Activated T-cell treated with anti-CD3 and anti-CD28 coated beads for 48 hours (primary cell): ENCODE results near the gene C19orf12.
"Not testable (repeated sequence)": the region's sequence is repeated elsewhere in the genome, so short reads cannot be mapped to it uniquely, and the experiment has no call there.

Source experiments
- DNase-seq: peaks from one replicate; pipeline ENCODE4 v3.0.0-alpha.2; 2020; ENCODE audit warnings: low read depth

Gene C19orf12

GRCh38 chr19:29675120-29675649 is 39.9 kb downstream of the C19orf12 start:
- no peak for DNase-seq

- DNase-seq = no peak
Measured at GRCh38 chr19:29674374-29675119, 40.5 kb downstream of the C19orf12 start.

GRCh38 chr19:29673451-29674371 is 41.4 kb downstream of the C19orf12 start:
- no peak for DNase-seq

GRCh38 chr19:29672933-29673336 is 42.1 kb downstream of the C19orf12 start:
- DNase-seq = peak; percentile 77

- no peak for DNase-seq
Measured at GRCh38 chr19:29672319-29672932, 42.6 kb downstream of the C19orf12 start.

- peak; percentile 81 for DNase-seq
Measured at GRCh38 chr19:29671393-29672160, 43.5 kb downstream of the C19orf12 start.

GRCh38 chr19:29671026-29671392 is 44.1 kb downstream of the C19orf12 start:
- DNase-seq = not testable (repeated sequence)

- no peak for DNase-seq
Measured at GRCh38 chr19:29670255-29670654, 44.8 kb downstream of the C19orf12 start.

GRCh38 chr19:29668746-29669609 is 46.1 kb downstream of the C19orf12 start:
- no peak for DNase-seq

- no peak for DNase-seq
Measured at GRCh38 chr19:29667901-29668341, 47.1 kb downstream of the C19orf12 start.

GRCh38 chr19:29667387-29667783 is 47.7 kb downstream of the C19orf12 start:
- no peak for DNase-seq

- DNase-seq = no peak
Measured at GRCh38 chr19:29666578-29667386, 48.3 kb downstream of the C19orf12 start.

GRCh38 chr19:29665826-29666577 is 49.1 kb downstream of the C19orf12 start:
- no peak for DNase-seq

GRCh38 chr19:29665215-29665825 is 49.7 kb downstream of the C19orf12 start, which contains the start of gene PLEKHF1:
Gene PLEKHF1, plus strand, starts transcription at chr19:29665461. Its CDS starts 8,379 bp downstream, at chr19:29673840.
- peak; percentile 90 for DNase-seq

- DNase-seq = no peak
Measured at GRCh38 chr19:29664753-29665214, 50.3 kb downstream of the C19orf12 start.

- no peak for DNase-seq
Measured at GRCh38 chr19:29663861-29664752, 51.0 kb downstream of the C19orf12 start.
